EL (cell line): ENCODE data around the gene LARGE2.

ENCODE experiments used
- DNase-seq: peaks from one replicate; pipeline ENCODE4 v3.0.0-alpha.2; 2016

The LARGE2 gene

DNA sequence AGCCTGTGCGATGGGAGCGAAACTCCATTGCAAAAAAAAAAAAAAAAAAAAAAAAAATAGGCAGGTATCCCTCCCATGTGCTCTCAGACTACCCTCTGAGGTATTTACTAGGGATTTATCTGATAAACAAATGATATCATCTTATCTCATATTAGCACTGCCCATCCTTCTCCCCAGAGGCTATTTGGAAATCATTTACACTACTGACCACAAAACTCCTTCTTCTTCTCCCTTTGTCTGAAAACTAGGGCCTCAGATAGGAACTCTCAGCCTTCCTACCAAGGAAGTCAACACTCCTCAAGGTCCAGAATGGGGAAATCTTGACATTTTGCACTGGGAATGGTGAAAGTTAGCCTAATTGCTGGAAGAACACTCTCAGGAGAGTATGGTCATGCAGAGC is 46.4 kb downstream of the LARGE2 start:
- DNase-seq = no peak

DNA sequence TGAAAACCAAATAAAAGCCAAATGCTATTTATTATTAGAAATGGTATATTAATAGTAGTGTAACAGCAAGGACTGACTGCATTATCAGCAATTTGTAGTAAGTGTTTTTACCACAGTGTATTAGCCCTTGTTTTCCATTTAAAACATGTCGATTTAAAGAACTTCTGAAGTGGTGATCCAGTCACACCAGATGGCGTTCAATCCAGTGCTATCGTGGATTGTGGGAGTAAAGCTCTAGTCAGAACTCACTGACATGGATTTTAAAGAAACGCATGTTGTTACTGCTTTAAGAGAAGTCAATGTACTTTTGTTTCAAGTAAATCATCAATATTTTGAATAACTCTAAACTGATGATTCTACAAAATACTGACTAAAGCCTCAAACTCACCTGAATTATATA is 51.1 kb downstream of the LARGE2 start:
- DNase-seq = no peak

DNA sequence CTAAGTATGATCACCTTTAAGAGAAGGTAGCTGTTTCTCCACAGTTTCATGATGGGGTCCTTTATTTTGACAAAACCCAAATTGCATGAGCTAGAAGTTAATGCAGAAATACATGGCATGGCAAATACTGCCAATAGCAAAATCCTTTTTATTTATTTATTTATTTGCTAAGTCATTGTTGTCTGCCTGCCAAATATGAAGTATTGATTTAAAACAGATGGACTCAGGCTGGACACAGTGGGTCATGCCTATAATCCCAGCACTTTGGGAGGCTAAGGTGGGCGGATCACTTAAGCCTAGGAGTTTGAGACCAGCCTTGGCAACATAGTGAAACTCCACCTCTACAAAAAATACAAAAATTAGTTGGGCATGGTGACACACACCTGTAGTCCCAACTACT is 52.4 kb downstream of the LARGE2 start:
- DNase-seq = no peak
